GM12872 (cell line): Measurements from ENCODE around the gene OR8B12.

Experiments used
- CTCF ChIP-seq: IDR thresholded peaks from 3 replicates; pipeline ENCODE4 v1.5.1; 2011; ENCODE audit warnings: low read depth, mild to moderate bottlenecking, low read length, moderate library complexity; ENCODE audit not compliant: insufficient read depth

Gene OR8B12

DNA sequence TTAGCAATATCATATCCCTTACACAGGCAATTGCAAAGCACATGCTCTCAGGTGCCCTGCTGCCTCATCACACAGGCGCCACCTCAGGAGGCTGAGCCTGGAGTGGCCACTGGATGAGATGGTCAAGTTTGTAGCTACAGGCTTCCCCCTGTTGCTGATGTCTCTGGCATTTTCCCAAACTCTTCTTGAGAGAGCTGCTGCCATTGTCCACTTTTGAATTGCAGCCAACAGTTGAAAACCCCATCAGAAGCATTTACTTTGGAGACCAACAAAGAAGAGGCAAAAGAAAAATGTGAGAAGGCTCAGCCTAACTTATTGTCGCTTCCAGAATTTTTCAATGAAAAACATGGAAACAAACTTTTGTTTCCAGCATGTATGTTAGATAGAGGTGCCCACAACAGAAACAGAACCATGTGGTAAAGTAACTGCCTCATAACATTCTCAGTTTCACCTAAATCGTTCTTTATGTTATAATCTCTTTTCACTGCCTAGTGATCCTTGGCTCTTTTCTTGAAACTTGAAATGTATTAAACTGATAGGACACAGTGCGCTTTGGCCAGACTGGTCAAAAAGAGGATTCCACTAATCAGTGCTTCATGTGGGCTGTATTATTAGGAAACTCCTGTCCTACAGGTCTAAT, 50.3 kb downstream of the OR8B12 start:
- TF ChIP-seq CTCF: no peak
